Measurements from ENCODE around the gene CDCA4.

The CDCA4 gene

GRCh38 chr14:104996483-104996882, 24.4 kb downstream of the CDCA4 start:
- intact Hi-C loops (cut with DNase I): no loop called here
- no peak for DNase-seq

GRCh38 chr14:104996032-104996431, 24.9 kb downstream of the CDCA4 start:
- no peak for DNase-seq
- intact Hi-C loops (cut with DNase I): no loop called here

DNA sequence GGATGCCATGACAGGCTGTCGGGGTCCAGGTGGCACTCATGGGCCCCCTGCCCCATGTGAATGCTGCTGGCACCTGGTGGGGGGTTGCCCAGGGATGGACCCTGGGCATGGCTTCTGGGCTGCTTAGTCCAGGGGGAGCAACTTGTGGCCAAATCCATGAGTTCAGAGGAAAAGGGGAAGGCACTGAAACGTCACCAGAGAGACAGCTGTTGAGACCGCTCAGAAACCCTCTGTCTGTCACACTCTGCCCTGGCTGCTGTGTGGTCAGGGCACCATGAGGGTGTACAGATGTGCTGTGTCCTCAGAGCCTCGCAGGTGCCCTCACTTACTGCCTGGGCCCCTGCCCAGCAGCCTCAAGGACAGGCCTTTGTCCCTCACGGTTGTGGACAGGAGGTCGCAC, 25.9 kb downstream of the CDCA4 start:
- peak in 1 of 10 donors; percentile 57 for DNase-seq
- intact Hi-C loops (cut with DNase I): no loop called here

- DNase-seq: peak in 1 of 10 donors; percentile 73
- intact Hi-C loops (cut with DNase I): no loop called here
Measured at GRCh38 chr14:104993808-104994591, 26.9 kb downstream of the CDCA4 start.

DNA sequence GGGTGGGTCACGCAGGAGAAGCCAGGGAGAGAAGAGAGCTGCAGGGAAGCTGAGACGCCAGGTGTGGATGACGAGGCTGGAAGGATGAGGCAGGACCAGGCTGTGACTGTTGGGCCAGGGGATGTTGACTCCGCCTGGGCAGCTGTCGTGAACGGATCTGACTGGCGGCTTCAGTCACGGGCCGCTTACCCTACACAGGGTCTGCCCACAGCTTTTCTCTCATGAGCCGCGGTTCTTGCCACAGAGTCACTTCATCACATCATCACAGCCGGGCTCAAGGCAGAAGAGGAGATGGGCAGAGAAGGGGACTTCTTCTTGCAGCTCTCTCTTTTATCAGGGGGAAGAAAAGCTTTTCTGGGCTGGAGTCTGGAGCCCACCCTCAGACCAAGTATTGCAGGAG, 27.6 kb downstream of the CDCA4 start:
- DNase-seq: peak in 1 of 10 donors; percentile 67

DNA sequence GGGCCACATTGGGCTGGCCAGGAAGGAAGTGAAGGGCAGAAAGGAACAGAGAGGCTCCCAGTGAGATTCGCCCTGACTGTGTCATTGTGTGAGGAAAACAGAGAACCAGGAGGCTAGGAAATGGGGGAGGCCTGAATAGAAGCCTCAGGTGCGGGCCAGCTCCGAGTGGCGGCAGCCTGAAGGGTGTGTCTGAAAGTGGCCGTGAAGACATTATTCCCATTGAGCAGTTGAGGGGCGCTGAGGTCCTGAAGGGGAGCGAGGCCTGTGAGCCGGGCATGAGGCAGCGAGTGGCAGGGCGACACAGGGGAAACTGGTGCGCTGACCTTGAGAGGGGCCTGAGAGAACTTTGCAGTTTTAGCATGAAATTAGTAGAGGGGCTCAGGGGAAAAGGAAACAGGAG, 28.4 kb downstream of the CDCA4 start:
- intact Hi-C loops (cut with DNase I): no loop called here
- no peak for DNase-seq

More for the DNA sequence above, 27.6 kb downstream of the CDCA4 start:
- intact Hi-C loops (cut with DNase I): no loop called here

- no peak for DNase-seq
- intact Hi-C loops (cut with DNase I): no loop called here
Measured at GRCh38 chr14:104991896-104992230, 29.0 kb downstream of the CDCA4 start.

DNA sequence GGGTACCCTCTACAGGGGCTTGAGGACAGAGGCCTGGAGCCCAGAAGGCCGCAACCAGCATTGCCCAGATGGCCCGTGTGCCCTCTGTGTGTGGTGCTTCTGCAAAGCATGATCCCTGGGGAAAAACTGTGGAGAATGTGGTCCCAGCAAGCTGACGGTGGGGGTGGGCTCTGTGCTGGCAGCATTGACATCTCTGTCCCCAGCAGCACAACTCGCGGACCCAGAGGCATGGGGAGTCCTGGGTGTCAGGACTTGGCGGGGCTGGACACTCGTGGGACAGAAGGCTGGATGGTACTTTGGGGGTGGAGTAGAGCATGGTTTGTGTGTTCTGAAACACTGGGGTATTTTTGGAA, 31.0 kb downstream of the CDCA4 start:
- DNase-seq: no peak
- intact Hi-C loops (cut with DNase I): no loop called here

DNA sequence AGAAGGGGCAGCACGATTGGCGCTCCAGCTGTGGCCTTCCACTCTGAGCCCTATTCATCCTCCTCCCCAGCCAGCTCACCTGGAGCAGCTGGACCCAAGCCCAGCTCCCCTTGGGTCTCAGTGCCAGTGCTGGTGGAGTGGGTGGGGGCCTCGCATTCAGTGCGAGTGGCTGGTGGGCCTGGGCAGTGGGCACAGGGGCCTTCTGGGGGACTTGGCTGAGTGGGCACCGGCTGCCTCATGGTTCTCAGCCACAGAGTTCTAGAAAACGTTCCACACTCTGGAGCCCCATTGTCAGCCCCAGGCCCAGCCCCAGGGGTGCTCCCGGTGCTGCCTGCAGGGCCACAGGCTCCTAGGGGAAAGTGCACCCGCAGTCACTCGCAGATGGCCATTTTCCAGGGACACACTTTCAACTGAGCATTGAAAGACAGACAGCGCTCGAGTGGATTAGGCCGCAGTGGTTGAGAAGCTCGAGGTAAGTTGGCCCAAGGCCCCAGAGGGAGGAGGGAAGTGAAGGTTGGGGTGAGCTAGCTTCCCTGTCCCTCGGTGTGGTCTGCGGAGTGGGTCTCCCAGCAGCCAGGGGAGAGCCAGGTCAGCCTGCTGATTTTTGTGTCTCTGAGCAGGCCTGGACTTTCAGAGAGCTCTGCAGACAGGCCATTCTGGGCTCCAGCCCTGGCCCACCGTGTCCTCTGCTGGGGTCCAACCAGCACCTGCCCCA, 31.5 kb downstream of the CDCA4 start:
- DNase-seq: peak in 1 of 10 donors; percentile 77
- intact Hi-C loops (cut with DNase I): no loop called here

GRCh38 chr14:104986487-104987164, 34.3 kb downstream of the CDCA4 start:
- intact Hi-C loops (cut with DNase I): no loop called here
- DNase-seq: peak in 2 of 10 donors; percentile 5 to 66

- DNase-seq: peak; percentile 75 to 99 (median 88)
- intact Hi-C loops (cut with DNase I): loop anchor here (1.0 kb wide), 1 partner anchor 35 kb away; the partner anchor contains the start of gene CDCA4
Measured at GRCh38 chr14:104985675-104986486, 35.0 kb downstream of the CDCA4 start, which contains the start of gene CLBA1. Gene CLBA1, plus strand, starts transcription at chr14:104985788. Its CDS starts 644 bp downstream, at chr14:104986432.

- peak in 2 of 10 donors; percentile 66 to 70 for DNase-seq
- intact Hi-C loops (cut with DNase I): no loop called here
Measured at GRCh38 chr14:104984056-104984894, 36.6 kb downstream of the CDCA4 start.

DNA sequence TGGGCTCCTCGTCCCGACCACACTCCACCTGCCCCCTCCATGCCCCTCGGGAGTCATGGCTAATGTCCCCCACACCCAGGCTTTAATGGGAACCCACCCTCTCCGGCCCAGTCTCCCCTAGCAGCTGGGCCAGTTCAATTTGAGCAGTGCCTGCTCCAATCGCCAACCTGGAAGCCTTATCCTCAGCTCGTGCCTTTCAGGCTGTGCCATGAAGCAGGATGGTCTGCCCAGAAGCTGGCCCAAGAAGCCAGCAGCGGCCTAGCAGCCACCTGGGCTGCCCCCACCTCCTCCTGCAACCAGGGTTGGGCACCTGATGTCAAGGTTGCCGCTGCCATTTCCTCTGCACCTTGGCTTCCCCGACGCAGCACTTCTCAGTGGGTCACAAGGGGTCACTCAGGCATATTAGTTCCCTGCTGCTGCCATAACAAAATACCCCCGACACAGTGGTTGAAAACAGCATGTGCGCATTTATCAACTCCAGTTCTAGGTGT, 37.6 kb downstream of the CDCA4 start:
- intact Hi-C loops (cut with DNase I): no loop called here
- peak in 3 of 10 donors; percentile 12 to 66 (median 56) for DNase-seq

- DNase-seq: peak in 4 of 10 donors; percentile 17 to 78 (median 49)
- intact Hi-C loops (cut with DNase I): no loop called here
Measured at GRCh38 chr14:104982548-104983230, 38.2 kb downstream of the CDCA4 start.

GRCh38 chr14:104981699-104982541, 39.0 kb downstream of the CDCA4 start:
- intact Hi-C loops (cut with DNase I): no loop called here

GRCh38 chr14:104980611-104981531, 40.0 kb downstream of the CDCA4 start:
- intact Hi-C loops (cut with DNase I): no loop called here

More at GRCh38 chr14:104981699-104982541, 39.0 kb downstream of the CDCA4 start:
- DNase-seq: peak in 5 of 10 donors; percentile 28 to 92 (median 80)

More at GRCh38 chr14:104980611-104981531, 40.0 kb downstream of the CDCA4 start:
- peak in 4 of 10 donors; percentile 18 to 71 (median 63) for DNase-seq

Measured in posterior cingulate gyrus (tissue), 11 donors.